IMR-90 (cell line): Measurements from ENCODE around the gene TNPO1. TPM values are rescaled to one million over a fixed set of nuclear protein-coding genes. Genes with fewer than 3 reads are reported as not detected.

Experiments
- ATAC-seq: fragments of 200-7000 bp; cut with Tn5 transposase; 2 replicates; pipeline ENCODE4 v1.9.1; 2020; ENCODE audit warnings: low read depth, mild to moderate bottlenecking, moderate library complexity
- BruUV-seq: library from RNA; stranded (reverse); fragments of 400-500 nt; replicated peaks from 2 replicates; lab custom pipeline; 2021; lab: Mats Ljungman, UMichigan
- CTCF ChIA-PET: fragments of 300-600 bp; formaldehyde crosslinking; extraction: SDS; loops from one replicate; lab custom pipeline; 2021; ENCODE audit warnings: antibody characterized with exemption; lab: Yijun Ruan, JAX
- POLR2A ChIA-PET: fragments of 300-600 bp; sonication (Branson Sonifier 250); formaldehyde crosslinking; loops from one replicate; lab custom pipeline; 2022; ENCODE audit warnings: antibody characterized with exemption; ENCODE audit not compliant: unreplicated experiment; lab: Charles Lee
- DNase-seq: peaks from one replicate; pipeline ENCODE4 v3.0.0; 2013
- H2AFZ ChIP-seq: replicated peaks from 2 replicates; pipeline ENCODE3; 2013; ENCODE audit warnings: low read length, mild to moderate bottlenecking; ENCODE audit not compliant: poor library complexity
- H2AK5ac ChIP-seq: 2 replicates; pipeline ENCODE4 v1.6.1; 2013; ENCODE audit warnings: low read depth, low read length, inconsistent platforms
- H2AK9ac ChIP-seq: replicated peaks from 2 replicates; pipeline ENCODE3; 2013; ENCODE audit warnings: mild to moderate bottlenecking, low read depth, low read length, moderate library complexity; ENCODE audit not compliant: poor library complexity
- H2BK120ac ChIP-seq: 2 replicates; pipeline ENCODE4 v1.6.1; 2013; ENCODE audit warnings: low read depth, low read length, inconsistent platforms
- H2BK15ac ChIP-seq: 3 replicates; pipeline ENCODE4 v1.6.1; 2013; ENCODE audit warnings: low read depth, low read length, inconsistent platforms
- H2BK20ac ChIP-seq: 2 replicates; pipeline ENCODE4 v1.6.1; 2013; ENCODE audit warnings: low read depth, mild to moderate bottlenecking, inconsistent platforms, low read length, moderate library complexity
- H2BK5ac ChIP-seq: 2 replicates; pipeline ENCODE4 v1.6.1; 2013; ENCODE audit warnings: mild to moderate bottlenecking, low read depth, low read length, inconsistent platforms; ENCODE audit not compliant: poor library complexity, severe bottlenecking
- H3K14ac ChIP-seq: replicated peaks from 2 replicates; pipeline ENCODE4 v1.6.1; 2013; ENCODE audit warnings: low read depth, low read length, inconsistent platforms
- H3K18ac ChIP-seq: 2 replicates; pipeline ENCODE4 v1.6.1; 2013; ENCODE audit warnings: low read depth, low read length, control low read depth
- H3K23ac ChIP-seq: 2 replicates; pipeline ENCODE4 v1.6.1; 2013; ENCODE audit warnings: low read depth, low read length, inconsistent platforms
- H3K27ac ChIP-seq: 2 replicates; pipeline ENCODE4 v1.5.1; 2013; ENCODE audit warnings: mild to moderate bottlenecking, control low read depth, low read length; ENCODE audit not compliant: insufficient read depth
- H3K27me3 ChIP-seq: 2 replicates; pipeline ENCODE4 v1.6.1; 2013; ENCODE audit warnings: low read length; ENCODE audit not compliant: control insufficient read depth, insufficient read depth
- H3K36me3 ChIP-seq: 2 replicates; pipeline ENCODE4 v1.6.1; 2013; ENCODE audit warnings: low read length, mixed read lengths; ENCODE audit not compliant: control insufficient read depth, insufficient read depth
- H3K4ac ChIP-seq: 2 replicates; pipeline ENCODE4 v1.6.1; 2013; ENCODE audit warnings: low read depth, low read length, inconsistent platforms
- H3K4me1 ChIP-seq: 2 replicates; pipeline ENCODE4 v1.6.1; 2013; ENCODE audit warnings: low read length, mixed read lengths; ENCODE audit not compliant: control insufficient read depth, insufficient read depth
- H3K4me2 ChIP-seq: 2 replicates; pipeline ENCODE4 v1.6.1; 2013; ENCODE audit warnings: low read depth, mild to moderate bottlenecking, control low read depth, low read length, moderate library complexity
- H3K4me3 ChIP-seq: 2 replicates; pipeline ENCODE4 v1.5.1; 2013; ENCODE audit warnings: low read depth, mild to moderate bottlenecking, control low read depth, low read length, moderate library complexity; ENCODE audit not compliant: insufficient read depth
- H3K56ac ChIP-seq: 2 replicates; pipeline ENCODE4 v1.6.1; 2013; ENCODE audit warnings: low read length, inconsistent platforms; ENCODE audit not compliant: insufficient read depth; ENCODE audit errors: extremely low read depth
- H3K79me1 ChIP-seq, 2 experiments: 2 replicates each; pipeline ENCODE4 v1.6.1; 2013; ENCODE audit warnings: low read length in 2 of 2, inconsistent platforms in 1 of 2, low read depth in 1 of 2
- H3K9ac ChIP-seq: 2 replicates; pipeline ENCODE4 v1.6.1; 2013; ENCODE audit warnings: low read depth, low read length, control low read depth
- H3K9me1 ChIP-seq: 2 replicates; pipeline ENCODE4 v1.6.1; 2013; ENCODE audit warnings: low read length, inconsistent platforms; ENCODE audit not compliant: insufficient read depth
- H3K9me3 ChIP-seq: 2 replicates; pipeline ENCODE4 v1.6.1; 2013; ENCODE audit warnings: low read length; ENCODE audit not compliant: control insufficient read depth, insufficient read depth
- H4K20me1 ChIP-seq: 2 replicates; pipeline ENCODE4 v1.6.1; 2013; ENCODE audit warnings: low read length, inconsistent platforms; ENCODE audit not compliant: insufficient read depth
- H4K5ac ChIP-seq: 2 replicates; pipeline ENCODE4 v1.6.1; 2013; ENCODE audit warnings: mild to moderate bottlenecking, low read depth, low read length, control low read depth
- H4K8ac ChIP-seq, 2 experiments: 2 replicates each; pipeline ENCODE4 v1.6.1; 2013; ENCODE audit warnings: low read depth in 2 of 2, low read length in 2 of 2, control low read depth in 1 of 2, inconsistent platforms in 1 of 2
- H4K91ac ChIP-seq: 2 replicates; pipeline ENCODE4 v1.6.1; 2013; ENCODE audit warnings: low read depth, low read length, inconsistent platforms; ENCODE audit not compliant: insufficient read depth
- CEBPB ChIP-seq: IDR thresholded peaks from 2 replicates; pipeline ENCODE4 v1.6.1; 2012; ENCODE audit warnings: low read depth, low read length, improper control_type of control experiment
- CHD1 ChIP-seq: IDR thresholded peaks from 2 replicates; pipeline ENCODE4 v1.6.1; 2012; ENCODE audit warnings: low read depth, low read length, improper control_type of control experiment
- CTCF ChIP-seq: conservative IDR thresholded peaks from 2 replicates; pipeline ENCODE4 v1.5.1; 2012; ENCODE audit warnings: mild to moderate bottlenecking, low read depth, low read length, improper control_type of control experiment
- ELK1 ChIP-seq: fragments of 150-350 bp; IDR thresholded peaks from 2 replicates; pipeline ENCODE4 v1.6.1; 2016; ENCODE audit warnings: low read depth, mild to moderate bottlenecking, low read length, moderate library complexity, borderline replicate concordance
- FOS ChIP-seq: fragments of 150-350 bp; IDR thresholded peaks from 2 replicates; pipeline ENCODE4 v1.6.1; 2016; ENCODE audit warnings: low read depth, low read length
- MXI1 ChIP-seq: IDR thresholded peaks from 2 replicates; pipeline ENCODE4 v1.6.1; 2012; ENCODE audit warnings: low read depth, mild to moderate bottlenecking, low read length, moderate library complexity, borderline replicate concordance
- NFE2L2 ChIP-seq: fragments of 150-350 bp; IDR thresholded peaks from 2 replicates; pipeline ENCODE4 v1.6.1; 2016; ENCODE audit warnings: low read depth, mild to moderate bottlenecking, low read length
- RAD21 ChIP-seq: IDR thresholded peaks from 2 replicates; pipeline ENCODE4 v1.6.1; 2012; ENCODE audit warnings: low read length, improper control_type of control experiment
- SMC3 ChIP-seq: fragments of 150-350 bp; IDR thresholded peaks from 2 replicates; pipeline ENCODE4 v1.6.1; 2016; ENCODE audit warnings: low read depth, mild to moderate bottlenecking, antibody characterized with exemption, low read length, moderate library complexity
- WGBS, 2 experiments: methylation state at CpG; one replicate each; pipeline versions ENCODE4 v1.1.5 to v1.1.7; 2013; ENCODE audit warnings: missing lambda C conversion rate in 2 of 2; ENCODE audit not compliant: insufficient read length in 1 of 2; ENCODE audit errors: extremely low coverage in 2 of 2; 5-methylcytosine and 5-hydroxymethylcytosine counted together
- dilution Hi-C: fragments of 300-500 bp; cut with HindIII; formaldehyde crosslinking; loops from one replicate; pipeline ENCODE4 v1.14.3; 2018; ENCODE audit warnings: low sequenced_read_pairs; ENCODE audit not compliant: unreplicated experiment
- in situ Hi-C: fragments of 300-500 bp; cut with MboI; formaldehyde crosslinking; loops from 3 replicates; pipeline ENCODE4 v1.14.3; 2019; ENCODE audit warnings: low sequenced_read_pairs, inconsistent platforms, mixed read lengths
- intact Hi-C: fragments of 100-400 bp; cut with micrococcal nuclease; formaldehyde crosslinking; loops from 2 replicates; pipeline ENCODE4 v1.10.0; 2022
- polyA plus RNA-seq, 3 experiments: library from polyadenylated mRNA; depleted of rRNA; stranded (reverse); fragments of >200 nt; gene quantifications; 2 replicates each; pipeline ENCODE4 v1.2.3, GENCODE V29; 2012; ENCODE audit warnings: low replicate concordance in 1 of 3
- total RNA-seq: library from RNA; depleted of rRNA; stranded (reverse); fragments of >200 nt; gene quantifications from 2 replicates; pipeline ENCODE4 v1.2.3, GENCODE V29; 2012

TNPO1 gene
- total and polyA plus RNA-seq, 2 of the 4 experiments (the other 2 are of a cell fraction), result 45.5 to 400 TPM

GRCh38 chr5:72925336-72926010 is 109.0 kb downstream of the TNPO1 start:
- Histone ChIP-seq H2AK9ac (no peak overlapping the region), H4K5ac (no peak overlapping the region), H4K8ac (no peak overlapping the region), H2BK20ac (no peak overlapping the region), H2BK120ac (no peak overlapping the region), H2AK5ac (no peak overlapping the region), H4K91ac (no peak overlapping the region), H3K4ac (no peak overlapping the region), H3K4me1 (peaks cover 2% of the 10 kb centered on the region; the same call in 1 of the 2 replicates), H3K9me1 (no peaks in the 10 kb centered on the region), H3K23ac (no peak overlapping the region), H2BK5ac (no peak overlapping the region), H3K56ac (no peak overlapping the region), H3K27ac (no peak overlapping the region), H3K36me3 (no peaks in the 10 kb centered on the region), H3K4me2 (no peak overlapping the region), H3K79me1 (no peaks in the 10 kb centered on the region), H3K27me3 (no peaks in the 10 kb centered on the region), H2AFZ (no peak overlapping the region), H4K20me1 (no peaks in the 10 kb centered on the region), H3K9me3 (no peaks in the 10 kb centered on the region), H3K18ac (no peak overlapping the region), H2BK15ac (no peak overlapping the region), H3K14ac (no peak overlapping the region), H3K4me3 (no peak overlapping the region), H3K9ac (no peak overlapping the region)
- ChIA-PET POLR2A (no interaction called here), CTCF (no interaction called here)
- WGBS, 2 experiments, result 100% methylated on average over 1 of the region's 33 CpGs; no CpG with 5 or more reads in 1 of the 2 experiments
- no peak for ATAC-seq
- in situ Hi-C loops, result no loop called here
- intact Hi-C loops, result loop anchor here (10.0 kb wide), 1 partner anchor 529 kb away; no protein-coding TSS in a partner anchor
- DNase-seq, result no peak
- TF ChIP-seq CTCF (no peak), MXI1 (no peak), FOS (no peak), CHD1 (no peak), NFE2L2 (no peak), CEBPB (no peak), SMC3 (no peak), ELK1 (no peak), RAD21 (no peak)
- BruUV-seq, result no TSS peak
- dilution Hi-C loops, result no loop called here
